Activated T-helper 2 cell treated with anti-CD3 and anti-CD28 coated beads, Interferon-gamma antibody, Interleukin-2, Interleukin-4, amounts not matched to agents 10 μg/mL and 5 μg/mL and 100 μg/mL, durations not matched to agents 14 hours and 24 hours and 36 hours (primary cell): ENCODE data around the gene DNAJC1. TPM values are rescaled to one million over a fixed set of nuclear protein-coding genes. Genes with fewer than 3 reads are reported as not detected.
"Not testable (repeated sequence)": the region's sequence is repeated elsewhere in the genome, so short reads cannot be mapped to it uniquely, and the experiment has no call there.

Experiments used
- DNase-seq: peaks from one replicate; pipeline ENCODE4 v3.0.0; 2021; ENCODE audit warnings: low spot score
- H3K27ac Mint-ChIP-seq: one replicate; pipeline ENCODE4 v1.8.0; 2021; ENCODE audit warnings: mixed read lengths
- H3K27me3 Mint-ChIP-seq: one replicate; pipeline ENCODE4 v1.8.0; 2021; ENCODE audit warnings: low read depth, mixed read lengths
- H3K36me3 Mint-ChIP-seq: one replicate; pipeline ENCODE4 v1.8.0; 2021; ENCODE audit warnings: low read depth, mixed read lengths
- H3K4me1 Mint-ChIP-seq: one replicate; pipeline ENCODE4 v1.8.0; 2021; ENCODE audit warnings: low read depth, mixed read lengths
- H3K4me3 Mint-ChIP-seq: one replicate; pipeline ENCODE4 v1.8.0; 2021; ENCODE audit warnings: low read depth, mild to moderate bottlenecking, moderate library complexity, mixed read lengths
- H3K9me3 Mint-ChIP-seq: one replicate; pipeline ENCODE4 v1.8.0; 2021; ENCODE audit warnings: mixed read lengths
- intact Hi-C: fragments of 100-400 bp; cut with micrococcal nuclease; formaldehyde crosslinking; loops from one replicate; pipeline ENCODE4 v1.15.1; 2023
- total RNA-seq: library from RNA; stranded (reverse); gene quantifications from 2 replicates; pipeline ENCODE4 v1.2.3, GENCODE V29; 2022

Gene DNAJC1, protein sequence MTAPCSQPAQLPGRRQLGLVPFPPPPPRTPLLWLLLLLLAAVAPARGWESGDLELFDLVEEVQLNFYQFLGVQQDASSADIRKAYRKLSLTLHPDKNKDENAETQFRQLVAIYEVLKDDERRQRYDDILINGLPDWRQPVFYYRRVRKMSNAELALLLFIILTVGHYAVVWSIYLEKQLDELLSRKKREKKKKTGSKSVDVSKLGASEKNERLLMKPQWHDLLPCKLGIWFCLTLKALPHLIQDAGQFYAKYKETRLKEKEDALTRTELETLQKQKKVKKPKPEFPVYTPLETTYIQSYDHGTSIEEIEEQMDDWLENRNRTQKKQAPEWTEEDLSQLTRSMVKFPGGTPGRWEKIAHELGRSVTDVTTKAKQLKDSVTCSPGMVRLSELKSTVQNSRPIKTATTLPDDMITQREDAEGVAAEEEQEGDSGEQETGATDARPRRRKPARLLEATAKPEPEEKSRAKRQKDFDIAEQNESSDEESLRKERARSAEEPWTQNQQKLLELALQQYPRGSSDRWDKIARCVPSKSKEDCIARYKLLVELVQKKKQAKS
- 24.0 and 24.5 TPM in 2 replicates for total RNA-seq

DNA sequence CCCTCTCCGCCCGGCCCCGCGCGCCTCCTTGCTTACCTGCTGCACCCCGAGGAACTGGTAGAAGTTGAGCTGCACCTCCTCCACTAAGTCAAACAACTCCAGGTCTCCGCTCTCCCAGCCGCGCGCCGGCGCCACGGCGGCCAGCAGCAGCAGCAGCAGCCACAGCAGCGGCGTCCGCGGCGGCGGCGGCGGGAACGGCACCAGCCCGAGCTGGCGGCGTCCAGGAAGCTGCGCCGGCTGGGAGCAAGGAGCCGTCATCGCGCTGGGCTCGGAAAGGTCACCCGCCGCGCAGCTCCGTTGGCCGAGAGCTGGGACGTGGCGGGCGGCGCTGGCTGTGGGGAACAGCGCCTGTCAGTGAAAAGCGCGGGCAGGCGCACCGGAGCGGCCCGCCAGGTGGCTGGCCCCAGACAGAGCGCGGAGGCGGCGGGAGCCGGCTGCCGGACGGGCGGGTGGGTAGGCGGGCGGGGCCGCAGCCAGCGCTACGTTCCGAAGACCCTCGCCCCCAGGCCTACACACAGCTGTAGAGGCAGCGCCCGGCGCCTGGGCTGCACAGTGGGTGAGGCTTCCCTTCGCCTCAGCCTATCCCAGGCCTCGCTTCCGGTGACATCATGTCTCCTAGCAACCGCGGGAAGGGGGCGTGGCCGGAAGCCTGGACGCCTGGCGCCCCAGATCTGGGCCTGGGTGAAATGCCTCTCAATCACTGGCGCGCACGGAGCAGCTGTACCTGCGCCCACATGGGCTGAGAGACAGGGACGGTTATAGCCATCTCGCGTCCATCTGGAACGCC lies at the start of gene DNAJC1:
Gene DNAJC1 (minus strand): TSS at position 554 of the 787 bp plus-strand sequence. CDS start 296 bp downstream, at position 258.
- Mint-ChIP-seq H3K9me3 (peaks cover 18% of the 10 kb centered on the region), H3K27me3 (peaks cover 13% of the 10 kb centered on the region), H3K36me3 (peaks cover 6% of the 10 kb centered on the region), H3K27ac (peak within 1 kb of the TSS; percentile 91), H3K4me3 (peak within 1 kb of the TSS; percentile 96), H3K4me1 (peaks cover 34% of the 10 kb centered on the region)
- DNase-seq, result peak; percentile 96
- intact Hi-C loops, result loop anchor here (1.0 to 10.0 kb wide), 10 partner anchors 226 to 1092 kb away; partner anchors contain the start of genes BMI1 and MSRB2

DNA sequence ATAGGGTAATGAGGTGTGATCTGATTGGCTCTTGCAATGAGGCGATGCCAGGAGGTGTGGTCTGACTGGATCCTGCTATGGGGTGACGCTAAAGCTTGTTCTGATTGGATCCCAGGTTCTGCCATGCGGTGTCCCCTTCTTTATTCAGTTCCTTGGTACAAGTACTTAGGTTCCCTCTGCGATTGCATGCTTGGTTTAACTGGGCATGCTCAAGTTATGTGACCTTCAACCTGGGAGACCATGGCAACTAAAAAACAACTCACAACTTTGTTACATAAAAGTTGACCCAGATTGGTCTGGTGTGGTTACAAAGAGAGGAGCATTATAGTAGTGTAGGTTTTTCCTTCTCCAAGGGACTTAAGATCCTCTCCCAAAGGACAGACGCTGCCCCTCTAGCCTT lies 49.5 kb upstream of the DNAJC1 start:
- no peak for DNase-seq
- H3K36me3 Mint-ChIP-seq, result no peaks in the 10 kb centered on the region
- H3K4me3 Mint-ChIP-seq, result no peak overlapping the region
- H3K4me1 Mint-ChIP-seq, result no peaks in the 10 kb centered on the region
- peaks cover 5% of the 10 kb centered on the region for H3K9me3 Mint-ChIP-seq
- no peaks in the 10 kb centered on the region for H3K27me3 Mint-ChIP-seq
- no peak overlapping the region for H3K27ac Mint-ChIP-seq
- intact Hi-C loops, result no loop called here

DNA sequence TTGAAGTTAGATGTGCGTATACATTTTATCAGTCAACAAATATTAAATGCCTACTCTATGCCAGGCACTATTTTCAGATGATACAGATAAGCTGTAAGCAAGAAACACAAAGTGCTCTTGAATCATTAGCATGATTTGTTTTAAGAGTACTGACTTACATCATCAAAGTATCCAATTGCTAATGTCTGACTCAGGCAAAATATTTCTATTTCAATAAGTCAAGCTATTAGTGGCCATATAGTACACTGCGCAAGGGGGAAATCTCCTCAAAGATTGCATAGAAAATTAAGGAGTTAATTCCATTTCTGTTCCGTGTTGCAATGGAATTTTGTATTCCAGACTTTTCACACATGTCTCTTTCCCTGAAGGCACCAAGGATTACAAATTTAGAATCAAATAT lies 46.1 kb upstream of the DNAJC1 start:
- no peak overlapping the region for H3K27ac Mint-ChIP-seq
- H3K9me3 Mint-ChIP-seq, result peaks cover 5% of the 10 kb centered on the region
- H3K27me3 Mint-ChIP-seq, result peaks cover under 1% of the 10 kb centered on the region
- H3K4me1 Mint-ChIP-seq, result no peaks in the 10 kb centered on the region
- H3K36me3 Mint-ChIP-seq, result no peaks in the 10 kb centered on the region
- intact Hi-C loops, result no loop called here
- no peak overlapping the region for H3K4me3 Mint-ChIP-seq
- no peak for DNase-seq

DNA sequence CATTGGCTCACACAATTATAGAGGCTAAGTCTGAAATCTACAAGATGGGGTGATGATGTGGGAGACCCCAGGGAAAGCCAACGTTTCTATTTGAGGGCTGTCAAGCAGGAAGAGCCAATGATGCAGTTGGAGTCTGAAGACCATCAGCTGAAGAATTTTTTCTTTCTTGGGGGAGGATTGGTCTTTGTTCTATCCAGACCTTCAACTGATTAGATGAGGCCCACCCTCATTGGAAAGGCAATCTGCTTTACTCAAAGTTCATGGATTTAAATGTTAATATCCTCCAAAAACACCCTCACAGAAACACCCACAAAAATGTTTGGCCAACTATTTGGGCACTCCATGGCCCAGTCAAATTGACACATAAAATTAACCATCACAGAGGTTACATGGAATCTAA lies 44.3 kb upstream of the DNAJC1 start:
- no peaks in the 10 kb centered on the region for H3K4me1 Mint-ChIP-seq
- no peak for DNase-seq
- H3K36me3 Mint-ChIP-seq, result no peaks in the 10 kb centered on the region
- H3K27me3 Mint-ChIP-seq, result peaks cover 11% of the 10 kb centered on the region
- H3K27ac Mint-ChIP-seq, result no peak overlapping the region
- H3K4me3 Mint-ChIP-seq, result no peak overlapping the region
- H3K9me3 Mint-ChIP-seq, result peaks cover 5% of the 10 kb centered on the region
- intact Hi-C loops, result no loop called here

DNA sequence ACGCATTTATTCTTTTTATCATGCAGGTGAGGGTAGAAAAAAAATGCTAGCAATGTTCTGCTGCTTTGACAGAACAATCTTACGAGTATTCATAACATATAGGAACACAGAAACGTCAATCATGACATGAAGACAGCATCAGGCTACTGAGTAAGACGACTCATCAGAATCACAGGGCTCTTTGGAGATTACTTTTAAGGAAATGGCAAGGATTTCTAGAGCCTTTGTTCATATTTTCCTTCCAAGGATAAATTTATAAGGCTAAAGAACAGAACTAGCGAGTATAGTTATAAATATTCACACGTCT lies 39.8 kb upstream of the DNAJC1 start:
- Mint-ChIP-seq H3K4me3 (no peak overlapping the region), H3K9me3 (no peaks in the 10 kb centered on the region), H3K27ac (no peak overlapping the region), H3K27me3 (peaks cover 26% of the 10 kb centered on the region), H3K36me3 (no peaks in the 10 kb centered on the region), H3K4me1 (no peaks in the 10 kb centered on the region)
- DNase-seq, result no peak
- intact Hi-C loops, result no loop called here

DNA sequence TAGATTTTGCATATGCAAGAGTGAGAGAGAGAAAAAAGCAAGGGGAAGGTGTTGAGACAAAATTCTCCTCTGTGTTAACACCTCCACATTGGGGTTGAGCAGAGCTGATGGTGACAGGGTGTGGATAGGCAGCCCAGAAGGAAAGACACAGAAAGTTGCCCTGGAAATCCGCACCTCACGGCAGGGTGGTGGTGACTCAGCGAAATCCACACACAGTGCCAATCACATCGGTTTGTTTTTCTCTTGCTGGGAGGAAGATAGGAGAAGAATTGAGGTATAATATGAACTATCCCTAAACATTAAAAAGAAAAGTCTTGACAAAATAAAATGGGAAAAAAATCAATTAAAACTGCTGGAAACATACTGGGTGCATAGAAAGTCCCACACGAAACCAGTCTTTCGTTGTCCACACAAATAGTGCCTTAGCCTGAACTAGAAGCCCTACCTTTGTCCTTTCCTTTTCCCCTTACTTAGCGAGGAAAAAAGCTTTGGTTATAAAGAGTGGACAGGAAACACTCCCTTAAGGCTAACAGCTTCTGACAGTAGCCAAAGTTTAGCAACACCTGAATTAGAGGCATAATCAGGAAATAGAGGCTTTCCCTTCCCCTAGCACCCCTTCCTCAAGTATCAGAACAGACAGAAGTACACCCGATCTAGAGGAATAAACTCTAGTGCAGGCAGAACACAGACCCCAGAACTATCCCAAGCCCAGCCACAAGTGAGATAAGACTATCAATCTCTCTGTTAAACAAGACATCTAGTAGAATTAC lies 39.2 kb upstream of the DNAJC1 start:
- no peak for DNase-seq
- H3K36me3 Mint-ChIP-seq, result no peaks in the 10 kb centered on the region
- peaks cover 30% of the 10 kb centered on the region for H3K27me3 Mint-ChIP-seq
- H3K27ac Mint-ChIP-seq, result no peak overlapping the region
- H3K9me3 Mint-ChIP-seq, result no peaks in the 10 kb centered on the region
- H3K4me1 Mint-ChIP-seq, result no peaks in the 10 kb centered on the region
- intact Hi-C loops, result no loop called here
- H3K4me3 Mint-ChIP-seq, result no peak overlapping the region

DNA sequence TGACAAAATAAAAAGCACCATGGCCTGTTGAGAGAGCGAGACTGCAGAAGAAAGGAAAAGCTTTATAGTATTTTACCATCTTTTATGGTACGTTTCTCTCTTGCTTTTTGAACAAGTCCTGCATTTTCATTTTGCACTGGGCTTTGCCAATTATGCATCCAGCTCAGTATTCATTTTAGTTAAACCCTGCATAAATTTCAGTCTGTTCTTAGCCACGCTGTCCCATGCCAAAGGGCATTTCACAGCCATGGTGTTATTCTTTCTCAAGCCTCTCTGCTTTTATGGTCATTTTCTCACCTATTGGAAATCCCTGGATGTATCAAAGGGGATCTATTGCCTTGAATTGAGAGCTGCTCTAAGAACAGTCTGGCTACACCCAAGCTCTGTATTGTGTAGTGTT lies 30.8 kb upstream of the DNAJC1 start:
- Mint-ChIP-seq H3K4me3 (no peak overlapping the region), H3K9me3 (no peaks in the 10 kb centered on the region), H3K27me3 (peaks cover 29% of the 10 kb centered on the region), H3K4me1 (peaks cover 4% of the 10 kb centered on the region), H3K27ac (no peak overlapping the region), H3K36me3 (no peaks in the 10 kb centered on the region)
- DNase-seq, result no peak
- intact Hi-C loops, result no loop called here

DNA sequence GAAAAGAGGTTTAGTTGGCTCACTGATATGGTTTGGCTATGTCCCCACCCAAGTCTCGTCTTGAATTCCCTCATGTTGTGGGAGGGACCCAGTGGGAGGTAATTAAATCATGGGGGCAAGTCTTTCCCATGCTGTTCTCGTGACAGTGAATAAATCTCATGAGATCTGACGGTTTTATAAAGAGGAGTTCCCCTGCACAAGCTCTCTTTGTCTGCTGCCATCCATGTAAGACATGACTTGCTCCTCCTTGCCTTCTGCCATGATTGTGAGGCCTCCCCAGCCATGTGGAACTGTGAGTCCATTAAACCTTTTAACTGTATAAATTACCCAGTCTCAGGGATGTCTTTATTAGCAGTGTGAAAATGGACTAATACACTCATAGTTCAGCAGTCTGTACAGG lies 28.7 kb upstream of the DNAJC1 start:
- Mint-ChIP-seq H3K27me3 (peaks cover 32% of the 10 kb centered on the region), H3K4me1 (peaks cover 10% of the 10 kb centered on the region)
- H3K4me3 Mint-ChIP-seq, intact Hi-C loops, H3K9me3 Mint-ChIP-seq, H3K36me3 Mint-ChIP-seq, DNase-seq, H3K27ac Mint-ChIP-seq: not testable (repeated sequence)

DNA sequence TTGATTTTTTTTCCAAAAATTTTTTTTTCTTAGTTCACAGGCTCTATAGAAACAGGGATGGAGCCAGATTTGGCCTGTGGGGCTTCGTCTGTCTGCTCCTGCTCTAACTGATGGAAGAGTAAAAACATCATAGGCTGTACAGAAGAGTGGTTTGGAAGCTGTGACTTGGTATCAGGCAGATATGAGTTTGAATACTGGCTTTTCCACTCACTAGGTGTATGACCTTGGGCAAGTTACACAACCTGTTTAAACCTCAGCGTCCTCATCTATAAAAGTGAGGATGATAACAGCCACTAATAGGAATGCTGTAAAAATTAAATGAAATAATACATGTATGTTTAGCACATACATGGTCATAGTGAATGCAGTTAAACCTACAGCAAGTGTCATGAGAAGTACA lies 26.9 kb upstream of the DNAJC1 start:
- H3K27me3 Mint-ChIP-seq, result peaks cover 34% of the 10 kb centered on the region
- intact Hi-C loops, result no loop called here
- no peak overlapping the region for H3K27ac Mint-ChIP-seq
- H3K4me1 Mint-ChIP-seq, result peaks cover 10% of the 10 kb centered on the region
- no peaks in the 10 kb centered on the region for H3K36me3 Mint-ChIP-seq
- H3K4me3 Mint-ChIP-seq, result no peak overlapping the region
- peaks cover 3% of the 10 kb centered on the region for H3K9me3 Mint-ChIP-seq
- DNase-seq, result no peak

DNA sequence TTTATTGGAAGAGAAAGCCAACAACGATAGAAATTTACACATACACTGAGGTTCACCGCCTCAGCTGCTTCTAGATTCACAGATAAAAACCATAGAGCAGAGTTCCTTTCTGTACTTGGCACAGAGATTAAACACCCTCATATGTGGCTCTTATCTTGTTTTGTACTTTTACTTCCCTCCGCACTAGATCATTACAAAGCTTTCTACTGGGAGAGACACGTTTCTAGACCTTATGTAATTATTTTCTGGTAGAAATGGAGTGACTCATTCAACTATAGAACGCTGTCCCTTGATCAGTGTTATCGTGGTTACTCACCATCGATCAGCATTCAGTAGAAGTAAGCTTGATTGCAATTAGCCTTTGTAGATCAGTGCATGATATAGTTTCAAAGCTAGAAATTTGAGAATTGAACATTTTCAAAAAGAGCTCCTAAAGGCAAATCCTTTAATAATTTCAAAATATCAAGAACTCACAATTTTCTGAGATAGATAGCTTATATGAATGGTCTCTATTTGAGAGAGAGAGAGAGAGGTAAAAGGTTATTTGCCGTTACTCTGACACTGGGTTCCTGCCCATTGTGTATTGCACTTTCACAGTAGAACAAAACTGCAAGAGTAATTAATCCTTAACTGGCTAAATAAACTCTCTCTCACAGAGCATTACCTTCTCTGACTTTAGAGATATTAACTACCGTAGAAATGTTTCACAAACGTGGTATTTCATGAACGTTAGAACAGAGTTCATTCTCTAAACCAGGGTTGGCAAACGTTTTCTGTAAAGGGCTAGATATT lies 26.1 kb upstream of the DNAJC1 start:
- Mint-ChIP-seq H3K27ac (no peak overlapping the region), H3K4me3 (no peak overlapping the region), H3K36me3 (no peaks in the 10 kb centered on the region), H3K9me3 (peaks cover 6% of the 10 kb centered on the region), H3K4me1 (peaks cover 10% of the 10 kb centered on the region), H3K27me3 (peaks cover 31% of the 10 kb centered on the region)
- intact Hi-C loops, result no loop called here
- DNase-seq, result no peak

DNA sequence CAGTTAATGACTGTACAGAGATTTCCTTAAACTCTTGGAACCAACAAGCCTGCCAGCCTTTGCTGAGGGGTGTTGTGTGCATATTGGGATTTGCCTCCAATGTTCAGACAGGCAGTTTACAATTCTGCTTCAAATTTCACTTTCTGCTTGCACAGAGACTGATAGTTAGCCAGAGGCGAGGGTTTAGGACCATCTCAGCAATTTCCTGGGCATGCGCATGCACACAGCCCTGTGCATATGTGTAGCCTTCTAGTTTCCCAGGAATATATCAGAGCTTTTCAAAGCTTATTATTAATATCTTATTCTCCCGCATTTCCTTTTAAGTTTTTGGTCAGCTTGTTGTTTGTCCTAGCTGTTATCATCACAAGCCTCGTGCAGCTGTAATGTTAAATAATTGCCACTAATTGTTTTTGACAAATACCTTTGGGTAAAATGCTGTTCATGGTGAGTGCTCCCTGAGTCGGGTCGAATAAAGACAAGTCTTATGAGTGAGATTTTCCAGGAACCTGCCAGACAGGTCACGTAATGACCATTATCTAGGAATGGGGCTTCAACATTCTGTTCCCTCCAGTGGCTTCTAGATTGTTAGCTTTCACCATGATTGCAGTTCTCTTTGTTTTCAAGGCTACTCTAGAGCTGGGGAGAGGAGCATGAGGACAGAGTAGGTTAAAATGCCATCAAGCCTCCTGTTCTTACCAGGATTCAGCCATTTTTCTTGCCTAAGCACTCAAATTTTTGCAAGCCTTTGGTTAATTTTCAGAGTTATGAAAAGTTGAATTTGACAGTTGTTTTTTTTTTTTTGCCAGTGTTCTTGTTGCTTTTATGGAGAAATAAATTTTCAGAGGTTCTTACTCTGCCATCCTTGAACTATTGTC lies 24.1 kb upstream of the DNAJC1 start:
- Mint-ChIP-seq H3K4me1 (peaks cover 16% of the 10 kb centered on the region), H3K27me3 (peaks cover 31% of the 10 kb centered on the region), H3K9me3 (peaks cover 10% of the 10 kb centered on the region), H3K27ac (no peak overlapping the region), H3K4me3 (no peak overlapping the region), H3K36me3 (no peaks in the 10 kb centered on the region)
- intact Hi-C loops, result no loop called here
- no peak for DNase-seq
